OCI-LY7 (cell line): ENCODE data around the gene PSMC3IP. TPM values are rescaled to one million over a fixed set of nuclear protein-coding genes. Genes with fewer than 3 reads are reported as not detected.

ENCODE experiments used
- BruUV-seq: library from RNA; stranded (reverse); fragments of 400-500 nt; replicated peaks from 2 replicates; lab custom pipeline; 2021; lab: Mats Ljungman, UMichigan
- CTCF ChIA-PET: fragments of 300-600 bp; sonication (Branson Sonifier 250); formaldehyde crosslinking; loops from one replicate; lab custom pipeline; 2022; ENCODE audit warnings: antibody characterized with exemption; ENCODE audit not compliant: unreplicated experiment; lab: Charles Lee
- POLR2A ChIA-PET: fragments of 300-600 bp; sonication (Branson Sonifier 250); formaldehyde crosslinking; loops from one replicate; lab custom pipeline; 2022; ENCODE audit warnings: antibody characterized with exemption; lab: Charles Lee
- DNase-seq: peaks from one replicate; pipeline ENCODE4 v3.0.0-alpha.2; 2015; ENCODE audit warnings: low spot score
- H2AFZ ChIP-seq: fragments of 200-600 bp; sonication (generic), shearing (Covaris generic); 2 replicates; pipeline ENCODE4 v1.6.1; 2014; ENCODE audit warnings: mild to moderate bottlenecking, antibody characterized with exemption, low read length, moderate library complexity
- H3K27ac ChIP-seq: fragments of 200-600 bp; sonication (generic); 2 replicates; pipeline ENCODE4 v1.5.1; 2014; ENCODE audit warnings: mixed run types, low read depth, mild to moderate bottlenecking, moderate library complexity, low read length, inconsistent platforms; ENCODE audit not compliant: poor library complexity, severe bottlenecking
- H3K36me3 ChIP-seq: fragments of 200-600 bp; sonication (generic); 2 replicates; pipeline ENCODE4 v1.6.1; 2014; ENCODE audit warnings: mild to moderate bottlenecking, antibody characterized with exemption, low read length, moderate library complexity, mixed read lengths; ENCODE audit not compliant: insufficient read depth
- H3K4me1 ChIP-seq: fragments of 200-600 bp; sonication (generic); 2 replicates; pipeline ENCODE4 v1.5.1; 2014; ENCODE audit warnings: mild to moderate bottlenecking, low read length; ENCODE audit not compliant: insufficient read depth, poor library complexity, severe bottlenecking
- H3K4me2 ChIP-seq: fragments of 200-600 bp; sonication (generic); 2 replicates; pipeline ENCODE4 v1.6.1; 2014; ENCODE audit warnings: mild to moderate bottlenecking, low read length
- H3K4me3 ChIP-seq: fragments of 200-600 bp; sonication (generic); 2 replicates; pipeline ENCODE4 v1.5.1; 2014; ENCODE audit warnings: mild to moderate bottlenecking, low read depth, low read length; ENCODE audit not compliant: poor library complexity, severe bottlenecking
- H3K79me2 ChIP-seq: fragments of 200-600 bp; sonication (generic); 2 replicates; pipeline ENCODE4 v1.6.1; 2016; ENCODE audit warnings: low read depth, mild to moderate bottlenecking, low read length, moderate library complexity, mixed read lengths; ENCODE audit not compliant: insufficient read depth
- H3K9me2 ChIP-seq: fragments of 200-600 bp; sonication (generic); 2 replicates; pipeline ENCODE4 v1.6.1; 2016; ENCODE audit warnings: mild to moderate bottlenecking, low read length, mixed read lengths; ENCODE audit not compliant: insufficient read depth
- H3K9me3 ChIP-seq: fragments of 200-600 bp; sonication (generic); 2 replicates; pipeline ENCODE4 v1.6.1; 2014; ENCODE audit warnings: mild to moderate bottlenecking, mixed run types, low read length, mixed read lengths
- H4K20me1 ChIP-seq: fragments of 200-600 bp; sonication (generic); 2 replicates; pipeline ENCODE4 v1.6.1; 2014; ENCODE audit warnings: mild to moderate bottlenecking, antibody characterized with exemption, low read length, moderate library complexity, mixed read lengths; ENCODE audit not compliant: insufficient read depth
- CTCF ChIP-seq: fragments of 200-600 bp; sonication (generic); conservative IDR thresholded peaks from 2 replicates; pipeline ENCODE4 v1.5.1; 2014; ENCODE audit warnings: mild to moderate bottlenecking, antibody characterized with exemption, low read length, moderate library complexity, mixed read lengths
- EZH2phosphoT487 ChIP-seq: fragments of 200-600 bp; sonication (generic); IDR thresholded peaks from 2 replicates; pipeline ENCODE4 v1.6.1; 2018; ENCODE audit warnings: low read depth, borderline replicate concordance, mild to moderate bottlenecking, mixed run types, antibody characterized with exemption, low read length, moderate library complexity, mixed read lengths
- intact Hi-C: fragments of 100-400 bp; cut with micrococcal nuclease; formaldehyde crosslinking; loops from one replicate; pipeline ENCODE4 v1.10.0; 2022; ENCODE audit not compliant: unreplicated experiment
- total RNA-seq, 2 experiments: library from RNA; depleted of rRNA in 1 of 2; stranded (reverse); fragments of >200 nt in 1 of 2; shearing (Covaris generic) in 1 of 2; gene quantifications; 2 replicates each; pipeline ENCODE4 v1.2.3, GENCODE V29; 2014 to 2022

PSMC3IP gene
- total RNA-seq, 2 experiments from 2014 or later = 27.3 to 36.4 TPM

- POLR2A ChIA-PET = interaction anchor here (1.1 to 5.0 kb wide), 2 partner anchors 20 to 91 kb away, joined by 3 to 44 read pairs; no protein-coding TSS in a partner anchor
- Histone ChIP-seq H3K4me1 (peaks cover 46% of the 10 kb centered on the region), H3K36me3 (peaks cover 89% of the 10 kb centered on the region), H3K4me2 (no peak overlapping the region), H3K79me2 (no peaks in the 10 kb centered on the region), H3K27ac (peak overlapping the region; percentile 89), H3K9me2 (no peaks in the 10 kb centered on the region), H2AFZ (no peak overlapping the region), H3K9me3 (no peaks in the 10 kb centered on the region), H4K20me1 (no peaks in the 10 kb centered on the region; the same call in 1 of the 2 replicates), H3K4me3 (no peak overlapping the region)
- CTCF ChIA-PET = no interaction called here
- intact Hi-C loops = no loop called here
- BruUV-seq = no TSS peak
- no peak for DNase-seq
- TF ChIP-seq EZH2phosphoT487 (no peak), CTCF (no peak)
These were observed 7.8 kb upstream of the PSMC3IP start for GRCh38 chr17:42585353-42585752.

DNA sequence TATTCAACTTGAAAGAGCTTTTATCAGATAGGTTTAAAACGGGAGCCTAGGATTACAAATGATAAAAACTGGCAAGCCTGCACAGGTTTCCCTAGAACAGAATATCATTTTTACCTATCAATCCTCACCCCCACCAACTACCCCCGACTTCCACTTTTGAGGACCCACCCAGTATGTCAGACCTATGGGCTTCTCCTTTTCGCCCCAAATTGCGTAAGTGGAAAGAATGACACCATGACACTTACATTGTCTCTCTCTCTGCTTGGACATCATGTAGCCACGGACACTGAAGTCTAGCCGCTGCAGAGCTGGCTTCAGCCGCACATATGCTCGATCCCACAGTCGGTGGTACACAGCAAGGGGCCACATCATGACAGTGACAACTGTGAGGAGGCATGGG is 7.4 kb upstream of the PSMC3IP start:
- TF ChIP-seq EZH2phosphoT487 = no peak
- no peak for TF ChIP-seq CTCF

DNA sequence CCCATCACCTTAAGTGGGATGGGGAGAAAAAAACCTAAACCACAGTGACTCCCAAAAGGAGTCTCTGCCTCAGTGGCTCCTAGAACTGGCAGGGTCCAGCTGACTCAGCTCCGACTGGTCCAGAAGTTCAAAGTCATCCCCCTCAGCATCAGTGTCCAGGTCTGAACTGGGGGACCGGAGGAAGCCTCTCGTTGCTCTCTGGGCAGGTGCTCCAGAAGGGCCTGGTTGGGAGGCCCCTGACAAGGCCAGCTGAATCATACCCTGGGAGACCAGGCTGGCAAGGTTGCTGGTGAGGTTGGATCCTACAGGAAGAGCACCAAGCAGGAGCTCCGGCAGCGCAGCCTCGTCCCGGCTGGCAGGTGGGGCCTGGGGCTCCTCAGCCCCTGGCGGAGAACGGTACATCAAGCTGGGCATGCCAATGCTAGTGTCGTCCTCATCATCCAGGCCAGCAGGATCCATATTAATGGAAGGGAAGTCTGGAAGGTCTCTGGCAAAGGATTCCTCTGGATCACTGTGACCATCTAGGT is 4.3 kb upstream of the PSMC3IP start:
- Histone ChIP-seq H2AFZ (no peak overlapping the region), H3K4me1 (peaks cover 45% of the 10 kb centered on the region), H3K4me2 (no peak overlapping the region), H3K9me3 (no peaks in the 10 kb centered on the region), H4K20me1 (no peaks in the 10 kb centered on the region; the same call in 1 of the 2 replicates), H3K9me2 (no peaks in the 10 kb centered on the region), H3K4me3 (no peak overlapping the region), H3K27ac (no peak overlapping the region), H3K36me3 (peaks cover 76% of the 10 kb centered on the region), H3K79me2 (peaks cover 6% of the 10 kb centered on the region; the same call in 1 of the 2 replicates)
- intact Hi-C loops = no loop called here
- POLR2A ChIA-PET = interaction anchor here (1.0 kb wide), 1 partner anchor 14 kb away, joined by 3 read pairs; no protein-coding TSS in a partner anchor
- TF ChIP-seq EZH2phosphoT487 (no peak), CTCF (no peak)
- BruUV-seq = no TSS peak
- CTCF ChIA-PET = no interaction called here
- DNase-seq = no peak

More for the DNA sequence above, 7.4 kb upstream of the PSMC3IP start:
- peaks cover 89% of the 10 kb centered on the region for H3K36me3 ChIP-seq
- DNase-seq = no peak
- BruUV-seq = no TSS peak
- H3K4me2 ChIP-seq = no peak overlapping the region
- H3K27ac ChIP-seq = no peak overlapping the region
- H4K20me1 ChIP-seq = no peaks in the 10 kb centered on the region; the same call in 1 of the 2 replicates
- ChIA-PET POLR2A (interaction anchor here (1.0 to 5.0 kb wide), 2 partner anchors 20 to 189 kb away, joined by 4 to 44 read pairs; no protein-coding TSS in a partner anchor), CTCF (no interaction called here)
- no peaks in the 10 kb centered on the region for H3K9me3 ChIP-seq
- intact Hi-C loops = no loop called here
- no peak overlapping the region for H3K4me3 ChIP-seq
- no peak overlapping the region for H2AFZ ChIP-seq
- no peaks in the 10 kb centered on the region for H3K9me2 ChIP-seq
- H3K4me1 ChIP-seq = peaks cover 51% of the 10 kb centered on the region
- no peaks in the 10 kb centered on the region for H3K79me2 ChIP-seq
